ENCODE measurements around the gene PRCC. TPM values are rescaled to one million over a fixed set of nuclear protein-coding genes. Genes with fewer than 3 reads are reported as not detected.

Gene PRCC
- total and polyA plus RNA-seq, 4 donors = 23.9 to 110 (median 71.0) TPM

DNA sequence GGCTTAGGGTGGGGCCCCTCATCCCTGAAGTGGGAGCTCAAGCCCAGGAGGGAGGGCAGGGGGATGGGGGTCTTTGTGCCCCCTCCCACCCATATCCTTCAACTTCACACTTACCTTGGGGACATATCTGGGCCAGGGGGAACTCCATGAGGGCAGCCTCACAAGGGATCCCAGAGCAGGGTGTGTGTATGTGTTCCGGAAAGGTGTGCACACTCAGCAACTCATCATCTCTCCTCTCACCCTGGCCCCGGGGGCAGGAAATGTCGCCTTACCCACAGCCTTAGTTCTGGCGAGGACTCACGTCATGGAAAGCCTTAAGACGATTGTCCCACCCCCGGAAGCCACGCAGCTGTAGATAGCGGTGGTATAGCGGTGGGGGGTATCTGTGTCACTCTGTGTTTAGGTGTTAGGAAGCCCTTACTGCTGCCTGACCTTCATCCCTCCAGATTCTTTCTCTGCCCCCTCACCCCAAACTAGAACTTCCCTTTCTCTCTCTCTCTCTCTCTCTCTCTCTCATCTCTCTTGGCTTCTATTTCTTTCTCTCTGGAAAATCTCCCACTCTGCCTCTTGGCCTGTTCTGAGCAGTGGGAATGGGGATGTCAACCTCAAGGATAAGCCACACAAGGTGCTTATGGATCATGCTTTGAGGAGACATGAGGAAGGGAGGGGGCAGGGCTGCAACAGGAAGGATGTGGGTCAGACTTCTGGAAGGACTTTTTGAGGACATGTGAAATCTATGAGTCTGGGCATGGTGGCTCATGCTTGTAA lies 49.4 kb downstream of the PRCC start, which contains the start of gene SH2D2A:
SH2D2A (minus strand) TSS at position 288 of the 768 bp plus-strand sequence; CDS start at position 148, 140 bp downstream.
- H3K9me3 ChIP-seq (ENCODE audit: control insufficient read depth, insufficient read depth, low read length) = no peaks in the 10 kb centered on the region
- H3K27me3 ChIP-seq (ENCODE audit: control insufficient read depth, insufficient read depth, low read length) = peaks cover 11% of the 10 kb centered on the region
- no CpG with 5 or more reads among the region's 10 CpGs for WGBS (ENCODE audit: insufficient coverage)
- no peak within 1 kb of the TSS for H3K27ac ChIP-seq (ENCODE audit: low read depth, low read length)
- peaks cover 32% of the 10 kb centered on the region for H3K4me1 ChIP-seq (ENCODE audit: control insufficient read depth, insufficient read depth, low read length)
- H3K4me3 ChIP-seq (ENCODE audit: low read depth, low read length) = no peak within 1 kb of the TSS
- DNase-seq (ENCODE audit: low read depth in 4 of 6, low spot score in 6 of 6) = no peak
- no peaks in the 10 kb centered on the region for H3K36me3 ChIP-seq (ENCODE audit: control insufficient read depth, insufficient read depth, low read length)

- DNase-seq (ENCODE audit: low read depth in 4 of 6, low spot score in 6 of 6) = no peak
- Histone ChIP-seq H3K27ac (ENCODE audit: low read depth, low read length) (no peak overlapping the region), H3K4me1 (ENCODE audit: control insufficient read depth, insufficient read depth, low read length) (no peaks in the 10 kb centered on the region), H3K4me3 (ENCODE audit: low read depth, low read length) (no peak overlapping the region), H3K9me3 (ENCODE audit: control insufficient read depth, insufficient read depth, low read length) (no peaks in the 10 kb centered on the region), H3K36me3 (ENCODE audit: control insufficient read depth, insufficient read depth, low read length) (no peaks in the 10 kb centered on the region), H3K27me3 (ENCODE audit: control insufficient read depth, insufficient read depth, low read length) (no peaks in the 10 kb centered on the region)
- WGBS (ENCODE audit: insufficient coverage) = 71% methylated on average over 3 of the region's 4 CpGs
These were observed 54.5 kb downstream of the PRCC start for GRCh38 chr1:156821801-156822200.

DNA sequence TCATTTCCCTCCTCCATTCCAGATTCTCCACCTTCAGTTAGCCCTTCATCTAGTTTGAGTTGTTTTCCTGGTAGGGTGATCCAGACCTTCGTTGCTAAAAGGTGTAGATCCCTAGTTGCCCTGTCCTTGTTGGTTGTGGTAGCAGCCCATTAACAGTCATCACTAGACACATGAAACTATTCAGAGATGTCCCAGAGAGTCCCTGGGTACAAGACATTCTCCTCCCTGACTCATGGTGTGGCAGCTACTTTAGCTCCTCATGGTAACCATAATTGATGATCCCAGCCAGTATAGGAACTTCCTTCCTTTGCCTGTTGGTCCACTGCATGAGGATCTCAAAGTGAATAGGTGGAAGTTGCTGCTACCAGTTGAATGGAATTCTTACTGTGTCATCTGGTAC lies 55.3 kb downstream of the PRCC start:
- Histone ChIP-seq H3K36me3 (ENCODE audit: control insufficient read depth, insufficient read depth, low read length) (no peaks in the 10 kb centered on the region), H3K4me3 (ENCODE audit: low read depth, low read length) (no peak overlapping the region), H3K27ac (ENCODE audit: low read depth, low read length) (no peak overlapping the region), H3K4me1 (ENCODE audit: control insufficient read depth, insufficient read depth, low read length) (no peaks in the 10 kb centered on the region), H3K27me3 (ENCODE audit: control insufficient read depth, insufficient read depth, low read length) (no peaks in the 10 kb centered on the region), H3K9me3 (ENCODE audit: control insufficient read depth, insufficient read depth, low read length) (no peaks in the 10 kb centered on the region)
- WGBS (ENCODE audit: insufficient coverage) = no CpG with 5 or more reads among the region's 1 CpG
- no peak for DNase-seq (ENCODE audit: low read depth in 4 of 6, low spot score in 6 of 6)

GRCh38 chr1:156823210-156823790 lies 56.0 kb downstream of the PRCC start:
- Histone ChIP-seq H3K27ac (ENCODE audit: low read depth, low read length) (no peak overlapping the region), H3K36me3 (ENCODE audit: control insufficient read depth, insufficient read depth, low read length) (no peaks in the 10 kb centered on the region), H3K4me3 (ENCODE audit: low read depth, low read length) (no peak overlapping the region), H3K9me3 (ENCODE audit: control insufficient read depth, insufficient read depth, low read length) (no peaks in the 10 kb centered on the region), H3K4me1 (ENCODE audit: control insufficient read depth, insufficient read depth, low read length) (no peaks in the 10 kb centered on the region), H3K27me3 (ENCODE audit: control insufficient read depth, insufficient read depth, low read length) (no peaks in the 10 kb centered on the region)
- no peak for DNase-seq (ENCODE audit: low read depth in 4 of 6, low spot score in 6 of 6)
- 90% methylated on average over 3 of the region's 5 CpGs for WGBS (ENCODE audit: insufficient coverage)

GRCh38 chr1:156826630-156827029 lies 59.3 kb downstream of the PRCC start:
- H3K4me1 ChIP-seq (ENCODE audit: control insufficient read depth, insufficient read depth, low read length) = no peaks in the 10 kb centered on the region
- no CpG with 5 or more reads among the region's 1 CpG for WGBS (ENCODE audit: insufficient coverage)
- DNase-seq (ENCODE audit: low read depth in 4 of 6, low spot score in 6 of 6) = peak in 1 of 6 donors; percentile 82
- H3K4me3 ChIP-seq (ENCODE audit: low read depth, low read length) = no peak overlapping the region
- H3K27me3 ChIP-seq (ENCODE audit: control insufficient read depth, insufficient read depth, low read length) = peaks cover 2% of the 10 kb centered on the region
- H3K36me3 ChIP-seq (ENCODE audit: control insufficient read depth, insufficient read depth, low read length) = no peaks in the 10 kb centered on the region
- no peaks in the 10 kb centered on the region for H3K9me3 ChIP-seq (ENCODE audit: control insufficient read depth, insufficient read depth, low read length)
- H3K27ac ChIP-seq (ENCODE audit: low read depth, low read length) = no peak overlapping the region

- H3K27ac ChIP-seq (ENCODE audit: low read depth, low read length) = no peak overlapping the region
- no peaks in the 10 kb centered on the region for H3K9me3 ChIP-seq (ENCODE audit: control insufficient read depth, insufficient read depth, low read length)
- H3K27me3 ChIP-seq (ENCODE audit: control insufficient read depth, insufficient read depth, low read length) = peaks cover 2% of the 10 kb centered on the region
- H3K4me1 ChIP-seq (ENCODE audit: control insufficient read depth, insufficient read depth, low read length) = no peaks in the 10 kb centered on the region
- DNase-seq (ENCODE audit: low read depth in 4 of 6, low spot score in 6 of 6) = peak in 1 of 6 donors; percentile 48
- 52% methylated on average over 12 of the region's 18 CpGs for WGBS (ENCODE audit: insufficient coverage)
- no peaks in the 10 kb centered on the region for H3K36me3 ChIP-seq (ENCODE audit: control insufficient read depth, insufficient read depth, low read length)
- H3K4me3 ChIP-seq (ENCODE audit: low read depth, low read length) = no peak overlapping the region
These were observed 61.2 kb downstream of the PRCC start for GRCh38 chr1:156828400-156829124.

- no peaks in the 10 kb centered on the region for H3K36me3 ChIP-seq (ENCODE audit: control insufficient read depth, insufficient read depth, low read length)
- H3K4me1 ChIP-seq (ENCODE audit: control insufficient read depth, insufficient read depth, low read length) = no peaks in the 10 kb centered on the region
- H3K27me3 ChIP-seq (ENCODE audit: control insufficient read depth, insufficient read depth, low read length) = peaks cover 12% of the 10 kb centered on the region
- no peaks in the 10 kb centered on the region for H3K9me3 ChIP-seq (ENCODE audit: control insufficient read depth, insufficient read depth, low read length)
- H3K4me3 ChIP-seq (ENCODE audit: low read depth, low read length) = no peak overlapping the region
- no peak overlapping the region for H3K27ac ChIP-seq (ENCODE audit: low read depth, low read length)
- no peak for DNase-seq (ENCODE audit: low read depth in 4 of 6, low spot score in 6 of 6)
- 47% methylated on average over 4 of the region's 5 CpGs for WGBS (ENCODE audit: insufficient coverage)
These were observed 65.1 kb downstream of the PRCC start for GRCh38 chr1:156832434-156832833.

DNA sequence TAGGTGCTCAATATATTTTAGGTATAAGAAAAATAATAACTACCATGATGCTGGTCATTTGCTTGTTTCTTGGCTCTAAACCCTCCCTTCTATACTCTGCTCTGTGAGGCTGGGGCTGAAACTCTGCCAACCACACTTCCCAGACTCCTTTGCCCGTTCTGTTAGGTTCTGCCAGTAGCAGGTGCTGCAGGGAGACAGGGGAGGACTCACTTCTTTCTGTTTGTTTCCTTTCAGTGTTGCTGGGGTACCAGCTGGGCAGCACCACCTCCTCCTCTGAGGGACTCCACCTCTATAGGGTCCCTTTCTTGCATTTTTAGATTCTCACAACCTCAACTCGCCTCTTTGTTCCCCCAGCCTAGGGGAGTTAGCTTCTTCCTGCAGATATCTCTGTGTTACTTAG lies 66.3 kb downstream of the PRCC start:
- Histone ChIP-seq H3K27ac (ENCODE audit: low read depth, low read length) (no peak overlapping the region), H3K9me3 (ENCODE audit: control insufficient read depth, insufficient read depth, low read length) (no peaks in the 10 kb centered on the region), H3K36me3 (ENCODE audit: control insufficient read depth, insufficient read depth, low read length) (no peaks in the 10 kb centered on the region), H3K4me1 (ENCODE audit: control insufficient read depth, insufficient read depth, low read length) (no peaks in the 10 kb centered on the region), H3K27me3 (ENCODE audit: control insufficient read depth, insufficient read depth, low read length) (peaks cover 12% of the 10 kb centered on the region), H3K4me3 (ENCODE audit: low read depth, low read length) (no peak overlapping the region)
- no peak for DNase-seq (ENCODE audit: low read depth in 4 of 6, low spot score in 6 of 6)
- WGBS (ENCODE audit: insufficient coverage) = 20% methylated on average over 1 of the region's 2 CpGs

GRCh38 chr1:156834322-156834721 lies 67.0 kb downstream of the PRCC start:
- Histone ChIP-seq H3K4me3 (ENCODE audit: low read depth, low read length) (no peak overlapping the region), H3K27me3 (ENCODE audit: control insufficient read depth, insufficient read depth, low read length) (peaks cover 16% of the 10 kb centered on the region), H3K27ac (ENCODE audit: low read depth, low read length) (no peak overlapping the region), H3K4me1 (ENCODE audit: control insufficient read depth, insufficient read depth, low read length) (peaks cover 4% of the 10 kb centered on the region), H3K36me3 (ENCODE audit: control insufficient read depth, insufficient read depth, low read length) (no peaks in the 10 kb centered on the region), H3K9me3 (ENCODE audit: control insufficient read depth, insufficient read depth, low read length) (no peaks in the 10 kb centered on the region)
- WGBS (ENCODE audit: insufficient coverage) = no CpG with 5 or more reads among the region's 3 CpGs
- no peak for DNase-seq (ENCODE audit: low read depth in 4 of 6, low spot score in 6 of 6)
